OCI-LY7 (cell line): ENCODE measurements around the gene CLINT1.

Experiments used
- CTCF ChIP-seq: fragments of 200-600 bp; sonication (generic); conservative IDR thresholded peaks from 2 replicates; pipeline ENCODE4 v1.5.1; 2014; ENCODE audit warnings: mild to moderate bottlenecking, antibody characterized with exemption, low read length, moderate library complexity, mixed read lengths
- EZH2phosphoT487 ChIP-seq: fragments of 200-600 bp; sonication (generic); IDR thresholded peaks from 2 replicates; pipeline ENCODE4 v1.6.1; 2018; ENCODE audit warnings: low read depth, borderline replicate concordance, mild to moderate bottlenecking, mixed run types, antibody characterized with exemption, low read length, moderate library complexity, mixed read lengths

- no peak for TF ChIP-seq CTCF
- TF ChIP-seq EZH2phosphoT487, result no peak
These were observed 79.7 kb downstream of the CLINT1 start for GRCh38 chr5:157779221-157779620.
